HCT116 (cell line): ENCODE data around the gene NETO1. TPM values are rescaled to one million over a fixed set of nuclear protein-coding genes. Genes with fewer than 3 reads are reported as not detected.

Experiments
- ATAC-seq: fragments of 200-7000 bp; cut with Tn5 transposase; 2 replicates; pipeline ENCODE4 v1.9.1; 2020; ENCODE audit warnings: mild to moderate bottlenecking, moderate library complexity
- BruUV-seq: library from RNA; stranded (reverse); fragments of 400-500 nt; replicated peaks from 2 replicates; lab custom pipeline; 2021; lab: Mats Ljungman, UMichigan
- CTCF ChIA-PET: fragments of 300-600 bp; sonication (Branson Sonifier 250); formaldehyde crosslinking; loops from one replicate; lab custom pipeline; 2021; ENCODE audit warnings: antibody characterized with exemption; lab: Charles Lee
- POLR2A ChIA-PET: fragments of 300-600, 350-600 bp; sonication (Branson Sonifier 250); formaldehyde crosslinking; loops from one replicate; lab custom pipeline; 2021; ENCODE audit warnings: antibody characterized with exemption; lab: Charles Lee
- RAD21 ChIA-PET, 2 experiments: fragments of 300-600 bp; sonication (Branson Sonifier 250); formaldehyde crosslinking; loops; one replicate each; lab custom pipeline; 2023; ENCODE audit warnings: low total read pairs in 2 of 2; ENCODE audit not compliant: uncharacterized antibody in 2 of 2, unreplicated experiment in 2 of 2, low non-redundant PET in 1 of 2; lab: Charles Lee
- DNase-seq: peaks from one replicate; pipeline ENCODE4 v3.0.0-alpha.2; 2010; ENCODE audit warnings: low read depth, low spot score
- H2AFZ ChIP-seq: fragments of 200-600 bp; shearing (Covaris generic), sonication (generic); 2 replicates; pipeline ENCODE4 v1.6.1; 2017; ENCODE audit warnings: low read depth, mixed run types, mixed read lengths, antibody characterized with exemption, low read length; ENCODE audit not compliant: poor library complexity, severe bottlenecking
- H3K27ac ChIP-seq: 2 replicates; pipeline ENCODE4 v1.5.1; 2012; ENCODE audit warnings: low read depth, low read length
- H3K27me3 ChIP-seq: fragments of 200-600 bp; sonication (generic); 2 replicates; pipeline ENCODE4 v1.6.1; 2016; ENCODE audit warnings: mixed run types, low read length, mixed read lengths; ENCODE audit not compliant: insufficient read depth
- H3K36me3 ChIP-seq, 2 experiments: fragments of 200-500 bp in 1 of 2; fragments of 200-600 bp in 1 of 2; sonication (Bioruptor generic) in 1 of 2; sonication (generic) in 1 of 2; 2 replicates each; pipeline versions ENCODE4 v1.5.1 to v1.6.1; 2014 to 2016; ENCODE audit warnings: low read length in 2 of 2, inconsistent platforms in 1 of 2, mixed read lengths in 1 of 2, mixed run types in 1 of 2; ENCODE audit not compliant: insufficient read depth in 2 of 2, control insufficient read depth in 1 of 2
- H3K4me1 ChIP-seq, 2 experiments: fragments of 200-600 bp in 1 of 2; sonication (generic) in 1 of 2; 2 replicates each; pipeline versions ENCODE4 v1.5.1 to v1.6.1; 2012 to 2017; ENCODE audit warnings: low read length in 2 of 2, inconsistent platforms in 1 of 2, mild to moderate bottlenecking in 1 of 2, mixed read lengths in 1 of 2, mixed run types in 1 of 2, moderate library complexity in 1 of 2; ENCODE audit not compliant: insufficient read depth in 2 of 2, control insufficient read depth in 1 of 2
- H3K4me2 ChIP-seq: fragments of 200-600 bp; sonication (generic); 2 replicates; pipeline ENCODE4 v1.6.1; 2017; ENCODE audit warnings: mixed run types, low read length, mixed read lengths
- H3K4me3 ChIP-seq, 2 experiments: fragments of 200-600 bp in 1 of 2; sonication (generic) in 1 of 2; replicated peaks in 1 of 2; 2 replicates each; pipeline ENCODE4 v1.5.1; 2011 to 2016; ENCODE audit warnings: low read length in 2 of 2, control low read depth in 1 of 2, low read depth in 1 of 2, mild to moderate bottlenecking in 1 of 2, mixed read lengths in 1 of 2, mixed run types in 1 of 2
- H3K79me2 ChIP-seq: fragments of 200-600 bp; sonication (generic); 2 replicates; pipeline ENCODE4 v1.6.1; 2017; ENCODE audit warnings: mild to moderate bottlenecking, mixed run types, low read length, moderate library complexity, mixed read lengths; ENCODE audit not compliant: insufficient read depth
- H3K9ac ChIP-seq: fragments of 200-600 bp; sonication (generic); 2 replicates; pipeline ENCODE4 v1.6.1; 2016; ENCODE audit warnings: low read length, mixed read lengths
- H3K9me2 ChIP-seq: fragments of 200-600 bp; sonication (generic), shearing (Covaris generic); 2 replicates; pipeline ENCODE4 v1.6.1; 2017; ENCODE audit warnings: mixed run types, mild to moderate bottlenecking, moderate library complexity; ENCODE audit not compliant: insufficient read depth
- H3K9me3 ChIP-seq, 2 experiments: fragments of 200-500 bp in 1 of 2; fragments of 200-600 bp in 1 of 2; sonication (Bioruptor generic) in 1 of 2; sonication (generic) in 1 of 2; 2 replicates each; pipeline ENCODE4 v1.6.1; 2014 to 2017; ENCODE audit warnings: low read length in 2 of 2, mixed read lengths in 2 of 2, inconsistent platforms in 1 of 2, low read depth in 1 of 2, mild to moderate bottlenecking in 1 of 2, mixed run types in 1 of 2, moderate library complexity in 1 of 2; ENCODE audit not compliant: control insufficient read depth in 1 of 2, insufficient read depth in 1 of 2
- H4K20me1 ChIP-seq: fragments of 200-600 bp; sonication (generic), shearing (Covaris generic); 2 replicates; pipeline ENCODE4 v1.6.1; 2017; ENCODE audit warnings: mixed run types, mild to moderate bottlenecking, moderate library complexity; ENCODE audit not compliant: insufficient read depth
- CBX3 ChIP-seq: IDR thresholded peaks from 2 replicates; pipeline ENCODE4 v1.6.1; 2012; ENCODE audit warnings: low read depth
- JUND ChIP-seq: IDR thresholded peaks from 2 replicates; pipeline ENCODE4 v1.6.1; 2012
- SP1 ChIP-seq: IDR thresholded peaks from 2 replicates; pipeline ENCODE4 v1.6.1; 2012; ENCODE audit warnings: low read depth
- SRF ChIP-seq: IDR thresholded peaks from 2 replicates; pipeline ENCODE4 v1.6.1; 2012; ENCODE audit warnings: low read depth
- TCF7L2 ChIP-seq: IDR thresholded peaks from 2 replicates; pipeline ENCODE4 v1.7.0; 2011; ENCODE audit warnings: borderline replicate concordance, inconsistent platforms; ENCODE audit not compliant: insufficient read depth, insufficient read length; ENCODE audit errors: extremely low read depth
- YY1 ChIP-seq: IDR thresholded peaks from 2 replicates; pipeline ENCODE4 v1.6.1; 2011; ENCODE audit warnings: low read length, low read depth, moderate library complexity, mild to moderate bottlenecking; ENCODE audit not compliant: insufficient replicate concordance; ENCODE audit errors: extremely low read depth
- ZFX ChIP-seq: fragments of 450-650 bp; IDR thresholded peaks from 2 replicates; pipeline ENCODE4 v1.6.1; 2017
- ZNF274 ChIP-seq: fragments of 200-500 bp; sonication (Bioruptor generic); IDR thresholded peaks from 2 replicates; pipeline ENCODE4 v1.6.1; 2014; ENCODE audit warnings: mild to moderate bottlenecking, low read depth, low read length, inconsistent platforms
- intact Hi-C: fragments of 100-400 bp; cut with micrococcal nuclease; formaldehyde crosslinking; loops from 2 replicates; pipeline ENCODE4 v1.10.0; 2022
- total RNA-seq: library from RNA; stranded (reverse); gene quantifications from one replicate; pipeline ENCODE4 v1.2.1, GENCODE V29; 2021; ENCODE audit not compliant: unreplicated experiment
- TF ChIP-seq, protein P1 (sequence below): IDR thresholded peaks from 2 replicates; pipeline ENCODE4 v1.6.1; 2012
- TF ChIP-seq, protein P2 (sequence below): IDR thresholded peaks from 2 replicates; pipeline ENCODE4 v1.6.1; 2011; ENCODE audit warnings: mild to moderate bottlenecking, low read length, moderate library complexity; ENCODE audit not compliant: insufficient replicate concordance; ENCODE audit errors: extremely low read depth
- TF ChIP-seq, protein P3 (sequence below): IDR thresholded peaks from 2 replicates; pipeline ENCODE4 v1.6.1; 2012

Gene NETO1
- total RNA-seq, 1 experiment from 2014 or later = not detected

DNA sequence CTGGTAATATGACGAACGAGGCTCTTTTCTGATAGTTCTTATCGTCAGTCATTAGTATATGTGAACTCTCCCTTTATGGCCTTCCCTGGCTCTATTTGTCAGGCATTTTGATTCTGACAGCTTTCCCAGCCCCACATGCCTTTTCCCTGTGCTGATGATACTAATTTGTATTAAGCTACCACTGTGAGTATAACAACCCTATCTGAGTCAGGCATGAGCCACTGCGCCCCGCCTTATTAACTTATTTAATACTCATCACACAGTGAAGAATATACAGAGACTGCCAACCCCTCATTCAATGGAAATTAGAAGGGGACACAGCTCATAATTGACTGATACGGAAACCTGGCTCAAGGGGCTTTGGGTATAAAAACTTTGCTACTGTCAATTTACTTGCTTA is 140.0 kb downstream of the NETO1 start:
- H4K20me1 ChIP-seq = no peaks in the 10 kb centered on the region
- TF ChIP-seq, protein P1, sequence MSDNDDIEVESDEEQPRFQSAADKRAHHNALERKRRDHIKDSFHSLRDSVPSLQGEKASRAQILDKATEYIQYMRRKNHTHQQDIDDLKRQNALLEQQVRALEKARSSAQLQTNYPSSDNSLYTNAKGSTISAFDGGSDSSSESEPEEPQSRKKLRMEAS = no peak
- no peak for TF ChIP-seq SP1
- TF ChIP-seq CBX3 = no peak
- no peak for TF ChIP-seq ZFX
- H3K27me3 ChIP-seq = no peaks in the 10 kb centered on the region
- intact Hi-C loops = loop anchor here (2.0 kb wide), 1 partner anchor 39 kb away; no protein-coding TSS in a partner anchor
- H3K36me3 ChIP-seq = no peaks in the 10 kb centered on the region
- ATAC-seq (no peak), DNase-seq (no peak)
- no TSS peak for BruUV-seq
- H3K4me1 ChIP-seq = no peaks in the 10 kb centered on the region
- POLR2A ChIA-PET = no interaction called here
- H3K79me2 ChIP-seq = no peaks in the 10 kb centered on the region
- no peak overlapping the region for H3K4me3 ChIP-seq
- CTCF ChIA-PET = no interaction called here
- H3K9ac ChIP-seq = no peak overlapping the region
- H3K9me2 ChIP-seq = no peaks in the 10 kb centered on the region
- no peak overlapping the region for H2AFZ ChIP-seq
- H3K4me2 ChIP-seq = no peak overlapping the region
- H3K27ac ChIP-seq = no peak overlapping the region
- peaks cover 3 to 7% of the 10 kb centered on the region in 2 experiments; a peak in 3 of 4 replicates for H3K9me3 ChIP-seq
- RAD21 ChIA-PET = no interaction called here

DNA sequence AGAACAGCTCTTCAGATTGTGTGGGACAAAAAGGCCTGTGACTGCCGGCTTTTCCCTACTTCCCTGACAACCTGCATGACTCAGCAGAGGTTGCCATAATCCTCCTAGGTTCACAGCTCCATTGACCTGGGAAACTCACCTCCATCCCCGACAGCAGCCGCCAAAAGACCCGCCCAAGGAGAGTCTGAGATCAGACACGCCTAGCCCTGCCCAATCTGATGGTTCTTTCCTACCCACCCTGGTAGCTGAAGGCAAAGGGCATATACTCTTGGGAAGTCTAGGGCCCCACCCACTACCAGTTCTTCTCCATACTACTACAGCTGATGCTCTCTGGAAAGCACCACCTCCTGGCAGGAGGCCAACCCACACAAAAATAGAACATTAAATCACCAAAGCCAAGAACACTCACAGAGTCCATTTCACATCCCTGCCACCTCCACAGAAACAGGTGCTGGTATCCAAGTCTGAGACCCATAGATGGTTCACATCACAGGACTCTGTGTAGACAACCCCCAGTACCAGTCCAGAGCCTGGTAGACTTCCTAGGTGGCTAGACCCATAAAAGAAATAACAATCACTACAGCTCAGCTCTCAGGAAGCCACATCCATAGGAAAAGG is 140.6 kb downstream of the NETO1 start:
- Histone ChIP-seq H3K27me3 (no peaks in the 10 kb centered on the region), H4K20me1 (no peaks in the 10 kb centered on the region), H3K36me3 (no peaks in the 10 kb centered on the region), H3K9me2 (no peaks in the 10 kb centered on the region), H3K4me3 (no peak overlapping the region), H3K4me2 (no peak overlapping the region), H3K9me3 (peaks cover 3 to 4% of the 10 kb centered on the region in 2 experiments; a peak in 3 of 4 replicates), H3K9ac (no peak overlapping the region), H3K27ac (no peak overlapping the region), H3K4me1 (no peaks in the 10 kb centered on the region), H3K79me2 (no peaks in the 10 kb centered on the region), H2AFZ (no peak overlapping the region)
- no TSS peak for BruUV-seq
- ATAC-seq = no peak
- CTCF ChIA-PET = no interaction called here
- intact Hi-C loops = loop anchor here (2.0 kb wide), 1 partner anchor 38 kb away; no protein-coding TSS in a partner anchor
- no peak for DNase-seq
- POLR2A ChIA-PET = no interaction called here
- RAD21 ChIA-PET = no interaction called here
- TF ChIP-seq ZNF274 (no peak), ZFX (no peak), YY1 (no peak), CBX3 (no peak), JUND (no peak), SRF (no peak), TCF7L2 (no peak), SP1 (no peak)
- TF ChIP-seq, protein P2, sequence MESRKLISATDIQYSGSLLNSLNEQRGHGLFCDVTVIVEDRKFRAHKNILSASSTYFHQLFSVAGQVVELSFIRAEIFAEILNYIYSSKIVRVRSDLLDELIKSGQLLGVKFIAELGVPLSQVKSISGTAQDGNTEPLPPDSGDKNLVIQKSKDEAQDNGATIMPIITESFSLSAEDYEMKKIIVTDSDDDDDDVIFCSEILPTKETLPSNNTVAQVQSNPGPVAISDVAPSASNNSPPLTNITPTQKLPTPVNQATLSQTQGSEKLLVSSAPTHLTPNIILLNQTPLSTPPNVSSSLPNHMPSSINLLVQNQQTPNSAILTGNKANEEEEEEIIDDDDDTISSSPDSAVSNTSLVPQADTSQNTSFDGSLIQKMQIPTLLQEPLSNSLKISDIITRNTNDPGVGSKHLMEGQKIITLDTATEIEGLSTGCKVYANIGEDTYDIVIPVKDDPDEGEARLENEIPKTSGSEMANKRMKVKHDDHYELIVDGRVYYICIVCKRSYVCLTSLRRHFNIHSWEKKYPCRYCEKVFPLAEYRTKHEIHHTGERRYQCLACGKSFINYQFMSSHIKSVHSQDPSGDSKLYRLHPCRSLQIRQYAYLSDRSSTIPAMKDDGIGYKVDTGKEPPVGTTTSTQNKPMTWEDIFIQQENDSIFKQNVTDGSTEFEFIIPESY = no peak
- TF ChIP-seq, protein P3, sequence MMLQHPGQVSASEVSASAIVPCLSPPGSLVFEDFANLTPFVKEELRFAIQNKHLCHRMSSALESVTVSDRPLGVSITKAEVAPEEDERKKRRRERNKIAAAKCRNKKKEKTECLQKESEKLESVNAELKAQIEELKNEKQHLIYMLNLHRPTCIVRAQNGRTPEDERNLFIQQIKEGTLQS = no peak
